OCI-LY1 (cell line): ENCODE results near the gene CLTC.

ENCODE experiments used
- H2AFZ ChIP-seq: fragments of 200-600 bp; sonication (generic), shearing (Covaris generic); 2 replicates; pipeline ENCODE4 v1.6.0; 2014; ENCODE audit warnings: antibody characterized with exemption, mild to moderate bottlenecking, low read length
- H3F3A ChIP-seq: fragments of 200-600 bp; sonication (generic), shearing (Covaris generic); 2 replicates; pipeline ENCODE4 v1.6.0; 2014; ENCODE audit warnings: mild to moderate bottlenecking, antibody characterized with exemption, low read length, moderate library complexity; ENCODE audit not compliant: insufficient read depth
- H3K27ac ChIP-seq: fragments of 200-600 bp; sonication (generic); 2 replicates; pipeline ENCODE4 v1.5.1; 2014; ENCODE audit warnings: low read length, mixed run types, mild to moderate bottlenecking, low read depth; ENCODE audit not compliant: poor library complexity, severe bottlenecking
- H3K27me3 ChIP-seq: fragments of 200-600 bp; sonication (generic); 2 replicates; pipeline ENCODE4 v1.6.0; 2014; ENCODE audit warnings: antibody characterized with exemption, mild to moderate bottlenecking, low read length, moderate library complexity; ENCODE audit not compliant: insufficient read depth
- H3K36me3 ChIP-seq: fragments of 200-600 bp; sonication (generic); 2 replicates; pipeline ENCODE4 v1.6.1; 2014; ENCODE audit warnings: mild to moderate bottlenecking, antibody characterized with exemption, low read length, moderate library complexity, mixed read lengths; ENCODE audit not compliant: insufficient read depth
- H3K4me1 ChIP-seq: fragments of 200-600 bp; sonication (generic); 2 replicates; pipeline ENCODE4 v1.5.1; 2014; ENCODE audit warnings: mild to moderate bottlenecking, low read length, moderate library complexity; ENCODE audit not compliant: insufficient read depth, severe bottlenecking
- H3K4me2 ChIP-seq: fragments of 200-600 bp; sonication (generic), shearing (Covaris generic); 2 replicates; pipeline ENCODE4 v1.6.1; 2014; ENCODE audit warnings: low read length
- H3K4me3 ChIP-seq: fragments of 200-600 bp; sonication (generic); 2 replicates; pipeline ENCODE4 v1.5.1; 2014; ENCODE audit warnings: low read length, low read depth, mild to moderate bottlenecking, mixed read lengths; ENCODE audit not compliant: poor library complexity, severe bottlenecking
- H3K79me2 ChIP-seq: fragments of 200-600 bp; shearing (Covaris generic); 2 replicates; pipeline ENCODE4 v1.6.1; 2016; ENCODE audit warnings: mixed run types, low read length, mixed read lengths; ENCODE audit not compliant: insufficient read depth
- H3K9ac ChIP-seq: fragments of 200-600 bp; sonication (generic), shearing (Covaris generic); 2 replicates; pipeline ENCODE4 v1.6.1; 2014; ENCODE audit warnings: mild to moderate bottlenecking, low read length, mixed read lengths
- H3K9me2 ChIP-seq: fragments of 200-600 bp; sonication (generic), shearing (Covaris generic); 2 replicates; pipeline ENCODE4 v1.6.1; 2014; ENCODE audit warnings: low read depth, mild to moderate bottlenecking, low read length, mixed read lengths
- H3K9me3 ChIP-seq: fragments of 200-600 bp; shearing (Covaris generic); 2 replicates; pipeline ENCODE4 v1.6.1; 2014; ENCODE audit warnings: low read length, mixed read lengths
- H4K20me1 ChIP-seq: fragments of 200-600 bp; sonication (generic), shearing (Covaris generic); 2 replicates; pipeline ENCODE4 v1.6.0; 2016; ENCODE audit warnings: mild to moderate bottlenecking, low read length; ENCODE audit not compliant: insufficient read depth
- EZH2 ChIP-seq: fragments of 200-600 bp; sonication (generic), shearing (Covaris generic); IDR thresholded peaks from 2 replicates; pipeline ENCODE4 v1.8.0; 2017; ENCODE audit warnings: borderline replicate concordance, mixed run types, mild to moderate bottlenecking, antibody characterized with exemption, low read length, moderate library complexity, mixed read lengths
- TF ChIP-seq, protein P1 (sequence below): fragments of 200-600 bp; sonication (generic), shearing (Covaris generic); IDR thresholded peaks from 2 replicates; pipeline ENCODE4 v1.5.1; 2017; ENCODE audit warnings: mild to moderate bottlenecking, antibody characterized with exemption, low read length, moderate library complexity, mixed read lengths

The CLTC gene

DNA sequence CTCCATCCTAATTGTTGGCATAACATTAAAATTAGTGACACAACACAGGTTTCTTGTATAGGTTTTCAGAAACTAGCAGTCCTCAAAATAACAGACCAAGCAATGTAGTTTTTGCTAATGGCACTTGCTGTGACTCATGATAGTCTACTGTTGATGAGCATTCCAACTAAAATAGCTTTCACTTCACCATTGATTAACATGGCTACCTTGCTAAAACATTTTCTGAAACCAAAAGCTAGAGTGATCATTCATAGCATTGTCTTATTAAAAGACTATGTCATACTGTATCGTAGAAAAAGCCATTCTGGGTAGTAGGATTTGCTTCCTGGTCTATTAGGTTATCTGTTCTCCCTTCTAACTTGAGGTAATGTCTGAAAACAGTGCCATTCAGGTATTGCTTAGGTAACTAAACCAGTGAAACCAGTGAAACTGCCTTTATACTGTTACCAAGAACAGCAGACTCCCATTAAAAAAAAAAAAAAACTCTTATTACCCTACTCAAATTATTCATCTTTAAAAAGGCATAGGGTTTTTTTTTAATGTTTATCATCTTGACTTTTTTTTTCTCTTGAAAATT lies 2.5 kb upstream of the CLTC start:
- Histone ChIP-seq H3K4me1 (peaks cover 27% of the 10 kb centered on the region), H3F3A (no peaks in the 10 kb centered on the region), H3K4me3 (peak overlapping the region; percentile 97), H3K36me3 (peaks cover 14% of the 10 kb centered on the region; the same call in 1 of the 2 replicates), H3K27ac (peak overlapping the region; percentile 93), H3K9ac (peak overlapping the region; percentile 100), H3K27me3 (no peaks in the 10 kb centered on the region), H3K4me2 (peak overlapping the region; percentile 73), H4K20me1 (0 out of 2 replicates have a peak, but pooled peaks cover 4% of the 10 kb centered on the region), H3K9me3 (no peaks in the 10 kb centered on the region), H3K9me2 (no peaks in the 10 kb centered on the region), H2AFZ (no peak overlapping the region), H3K79me2 (peaks cover 23% of the 10 kb centered on the region)
- no peak for TF ChIP-seq EZH2
- TF ChIP-seq, protein P1, sequence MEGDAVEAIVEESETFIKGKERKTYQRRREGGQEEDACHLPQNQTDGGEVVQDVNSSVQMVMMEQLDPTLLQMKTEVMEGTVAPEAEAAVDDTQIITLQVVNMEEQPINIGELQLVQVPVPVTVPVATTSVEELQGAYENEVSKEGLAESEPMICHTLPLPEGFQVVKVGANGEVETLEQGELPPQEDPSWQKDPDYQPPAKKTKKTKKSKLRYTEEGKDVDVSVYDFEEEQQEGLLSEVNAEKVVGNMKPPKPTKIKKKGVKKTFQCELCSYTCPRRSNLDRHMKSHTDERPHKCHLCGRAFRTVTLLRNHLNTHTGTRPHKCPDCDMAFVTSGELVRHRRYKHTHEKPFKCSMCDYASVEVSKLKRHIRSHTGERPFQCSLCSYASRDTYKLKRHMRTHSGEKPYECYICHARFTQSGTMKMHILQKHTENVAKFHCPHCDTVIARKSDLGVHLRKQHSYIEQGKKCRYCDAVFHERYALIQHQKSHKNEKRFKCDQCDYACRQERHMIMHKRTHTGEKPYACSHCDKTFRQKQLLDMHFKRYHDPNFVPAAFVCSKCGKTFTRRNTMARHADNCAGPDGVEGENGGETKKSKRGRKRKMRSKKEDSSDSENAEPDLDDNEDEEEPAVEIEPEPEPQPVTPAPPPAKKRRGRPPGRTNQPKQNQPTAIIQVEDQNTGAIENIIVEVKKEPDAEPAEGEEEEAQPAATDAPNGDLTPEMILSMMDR = no peak

DNA sequence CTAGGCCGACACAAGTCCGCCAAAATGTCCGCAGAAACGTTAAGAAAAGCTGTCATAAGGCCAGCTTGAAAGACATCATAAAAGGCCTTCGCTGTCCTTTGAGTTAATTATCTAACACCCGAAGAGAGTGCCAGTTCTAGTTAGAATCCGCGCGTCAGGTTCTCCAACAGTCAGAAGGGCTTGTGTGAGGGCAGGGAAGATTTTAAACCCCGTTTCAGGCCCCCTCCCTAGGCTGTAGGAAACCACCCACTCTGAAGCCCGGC lies 729 bp upstream of the CLTC start:
- Histone ChIP-seq H3K9me2 (no peaks in the 10 kb centered on the region), H3K9me3 (no peaks in the 10 kb centered on the region), H3K27me3 (no peaks in the 10 kb centered on the region), H3F3A (no peaks in the 10 kb centered on the region), H3K27ac (peak overlapping the region; percentile 93), H2AFZ (no peak overlapping the region), H3K4me2 (peak overlapping the region; percentile 73), H3K4me1 (peaks cover 45% of the 10 kb centered on the region), H4K20me1 (0 out of 2 replicates have a peak, but pooled peaks cover 5% of the 10 kb centered on the region), H3K9ac (peak overlapping the region; percentile 100), H3K36me3 (peaks cover 27% of the 10 kb centered on the region; the same call in 1 of the 2 replicates), H3K4me3 (peak overlapping the region; percentile 97), H3K79me2 (peaks cover 41% of the 10 kb centered on the region)
- TF ChIP-seq, protein P1 = no peak
- TF ChIP-seq EZH2 = no peak

DNA sequence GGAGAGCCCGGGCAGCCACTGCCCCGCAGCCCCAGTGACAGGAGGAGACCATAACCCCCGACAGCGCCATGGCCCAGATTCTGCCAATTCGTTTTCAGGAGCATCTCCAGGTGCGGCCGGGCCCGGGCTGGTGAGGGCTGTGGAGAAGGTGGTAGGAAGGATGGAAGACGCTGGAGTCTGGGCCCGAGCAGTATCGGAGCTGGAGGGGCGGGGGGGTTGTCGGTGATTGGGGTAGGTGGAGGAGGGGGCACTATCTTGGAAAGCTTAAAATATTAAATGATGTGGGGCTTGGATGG lies 317 bp downstream of the CLTC start:
- Histone ChIP-seq H3K79me2 (peaks cover 51% of the 10 kb centered on the region), H4K20me1 (0 out of 2 replicates have a peak, but pooled peaks cover 7% of the 10 kb centered on the region), H3K9me3 (no peaks in the 10 kb centered on the region), H3K9me2 (no peaks in the 10 kb centered on the region), H3K27ac (peak overlapping the region; percentile 93), H3K4me2 (peak overlapping the region; percentile 73), H3K36me3 (peaks cover 30% of the 10 kb centered on the region; the same call in 1 of the 2 replicates), H3K4me3 (peak overlapping the region; percentile 97), H3F3A (no peaks in the 10 kb centered on the region), H2AFZ (no peak overlapping the region), H3K4me1 (peaks cover 49% of the 10 kb centered on the region), H3K27me3 (no peaks in the 10 kb centered on the region), H3K9ac (peak overlapping the region; percentile 100)
- TF ChIP-seq, protein P1 = no peak
- no peak for TF ChIP-seq EZH2
